ENCODE data around the gene BCL7C. TPM values are rescaled to one million over a fixed set of nuclear protein-coding genes. Genes with fewer than 3 reads are reported as not detected.

The BCL7C gene
- total and polyA plus RNA-seq, 2 donors from 2014 or later: 40.0 to 77.9 TPM

- no peaks in the 10 kb centered on the region for H3K9me3 ChIP-seq (ENCODE audit: control insufficient read depth in 2 of 3, insufficient read depth in 1 of 3, low read length in 3 of 3)
- no peaks in the 10 kb centered on the region for H3K36me3 ChIP-seq (ENCODE audit: control insufficient read depth in 2 of 3, insufficient read depth in 3 of 3, low read length in 3 of 3)
- H3K4me1 ChIP-seq (ENCODE audit: control insufficient read depth in 2 of 3, insufficient read depth in 2 of 3, low read depth in 1 of 3, low read length in 3 of 3): peaks cover 0 to 4% (median 2%) of the 10 kb centered on the region in 3 donors
- TF ChIP-seq CTCF (IDR thresholded peaks at IDR 0.05; ENCODE audit: borderline replicate concordance, extremely low read depth, insufficient read depth): no peak
- H3K4me3 ChIP-seq (ENCODE audit: low read length in 3 of 3): peak overlapping the region in 2 of 3 donors; percentile 25 to 48
- H3K9ac ChIP-seq (ENCODE audit: low read length in 3 of 3): peak overlapping the region in 1 of 3 donors; percentile 12
- intact Hi-C loops (cut with DNase I): no loop called here
- no peaks in the 10 kb centered on the region for H3K27me3 ChIP-seq (ENCODE audit: control insufficient read depth, insufficient read depth, low read length)
- FAIRE-seq (no peak), DNase-seq (peak in 3 of 5 donors; percentile 54 to 87 (median 85))
- H3K27ac ChIP-seq (ENCODE audit: low read depth in 2 of 2, low read length in 2 of 2): no peak overlapping the region
Measured at GRCh38 chr16:30924076-30924912, 30.4 kb upstream of the BCL7C start.

GRCh38 chr16:30923554-30924075 lies 29.7 kb upstream of the BCL7C start, which contains the start of gene FBXL19:
TSS of gene FBXL19 (plus strand) at chr16:30923572. CDS start at chr16:30925755, 2,183 bp downstream.
- peak within 1 kb of the TSS; percentile 88 to 97 (median 94) for H3K4me3 ChIP-seq (ENCODE audit: low read length in 3 of 3)
- peak within 1 kb of the TSS; percentile 96 to 98 for H3K27ac ChIP-seq (ENCODE audit: low read depth in 2 of 2, low read length in 2 of 2)
- FAIRE-seq (no peak), DNase-seq (peak in 2 of 5 donors; percentile 91 to 94)
- peaks cover 0 to 4% (median 2%) of the 10 kb centered on the region in 3 donors for H3K4me1 ChIP-seq (ENCODE audit: control insufficient read depth in 2 of 3, insufficient read depth in 2 of 3, low read depth in 1 of 3, low read length in 3 of 3)
- H3K27me3 ChIP-seq (ENCODE audit: control insufficient read depth, insufficient read depth, low read length): no peaks in the 10 kb centered on the region
- intact Hi-C loops (cut with DNase I): no loop called here
- no peaks in the 10 kb centered on the region for H3K36me3 ChIP-seq (ENCODE audit: control insufficient read depth in 2 of 3, insufficient read depth in 3 of 3, low read length in 3 of 3)
- H3K9me3 ChIP-seq (ENCODE audit: control insufficient read depth in 2 of 3, insufficient read depth in 1 of 3, low read length in 3 of 3): no peaks in the 10 kb centered on the region
- H3K9ac ChIP-seq (ENCODE audit: low read length in 3 of 3): peak within 1 kb of the TSS; percentile 34 to 93 (median 87)
- TF ChIP-seq CTCF (IDR thresholded peaks at IDR 0.05; ENCODE audit: borderline replicate concordance, extremely low read depth, insufficient read depth): no peak

GRCh38 chr16:30922960-30923535 lies 29.2 kb upstream of the BCL7C start:
- DNase-seq: peak; percentile 100
- FAIRE-seq: no peak
- peak overlapping the region; percentile 77 to 97 (median 94) for H3K4me3 ChIP-seq (ENCODE audit: low read length in 3 of 3)
- peak overlapping the region; percentile 34 to 93 (median 87) for H3K9ac ChIP-seq (ENCODE audit: low read length in 3 of 3)
- H3K36me3 ChIP-seq (ENCODE audit: control insufficient read depth in 2 of 3, insufficient read depth in 3 of 3, low read length in 3 of 3): no peaks in the 10 kb centered on the region
- H3K27ac ChIP-seq (ENCODE audit: low read depth in 2 of 2, low read length in 2 of 2): peak overlapping the region; percentile 96 to 98
- H3K27me3 ChIP-seq (ENCODE audit: control insufficient read depth, insufficient read depth, low read length): no peaks in the 10 kb centered on the region
- H3K9me3 ChIP-seq (ENCODE audit: control insufficient read depth in 2 of 3, insufficient read depth in 1 of 3, low read length in 3 of 3): no peaks in the 10 kb centered on the region
- peaks cover 0 to 4% (median 2%) of the 10 kb centered on the region in 3 donors for H3K4me1 ChIP-seq (ENCODE audit: control insufficient read depth in 2 of 3, insufficient read depth in 2 of 3, low read depth in 1 of 3, low read length in 3 of 3)
- no peak for TF ChIP-seq CTCF (IDR thresholded peaks at IDR 0.05; ENCODE audit: borderline replicate concordance, extremely low read depth, insufficient read depth)
- intact Hi-C loops (cut with DNase I): no loop called here
